Astrocyte of the cerebellum (primary cell): ENCODE data around the gene IL34.

Source experiments
- DNase-seq: peaks from one replicate; pipeline ENCODE4 v3.0.0-alpha.2; 2011; ENCODE audit warnings: low read depth
- H3K4me3 ChIP-seq: 2 replicates; pipeline ENCODE4 v1.5.1; 2011; ENCODE audit warnings: mild to moderate bottlenecking, low read depth, low read length, moderate library complexity
- CTCF ChIP-seq: IDR thresholded peaks from 2 replicates; pipeline ENCODE4 v1.5.1; 2012; ENCODE audit warnings: low read length, low read depth, moderate library complexity, mild to moderate bottlenecking; ENCODE audit errors: missing control alignments
- in situ Hi-C: cut with HindIII; loops from 2 replicates; pipeline ENCODE4 v1.10.0; 2017; ENCODE audit warnings: low sequenced_read_pairs

IL34 gene

GRCh38 chr16:70703835-70704381 lies 57.5 kb downstream of the IL34 start:
- TF ChIP-seq CTCF, result no peak
- H3K4me3 ChIP-seq, result no peak overlapping the region
- DNase-seq, result no peak
- in situ Hi-C loops, result no loop called here

DNA sequence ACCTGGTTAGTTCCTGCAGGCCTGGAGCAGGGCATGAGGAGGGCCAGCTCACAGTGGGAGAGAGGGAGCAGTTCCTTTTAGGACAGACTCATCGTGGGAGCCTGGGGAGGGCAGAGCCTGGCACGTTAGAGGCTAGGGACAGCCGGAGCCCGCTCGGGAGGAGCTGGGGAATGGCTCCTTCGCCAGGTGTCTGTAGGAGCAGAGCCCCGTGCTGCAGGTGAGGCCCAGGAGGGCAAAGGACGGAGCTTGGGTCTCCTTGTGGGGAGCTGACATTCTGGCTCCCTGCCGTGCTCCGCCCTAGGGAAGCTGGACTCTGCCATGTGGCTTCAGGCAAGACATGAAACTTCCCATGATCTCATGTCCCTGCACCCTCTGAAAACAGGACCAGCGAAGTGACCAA lies 58.2 kb downstream of the IL34 start:
- H3K4me3 ChIP-seq, result no peak overlapping the region
- no peak for DNase-seq
- in situ Hi-C loops, result no loop called here
- TF ChIP-seq CTCF, result no peak

GRCh38 chr16:70705056-70705455 lies 58.7 kb downstream of the IL34 start:
- no peak for DNase-seq
- in situ Hi-C loops, result no loop called here
- no peak overlapping the region for H3K4me3 ChIP-seq
- TF ChIP-seq CTCF, result no peak

DNA sequence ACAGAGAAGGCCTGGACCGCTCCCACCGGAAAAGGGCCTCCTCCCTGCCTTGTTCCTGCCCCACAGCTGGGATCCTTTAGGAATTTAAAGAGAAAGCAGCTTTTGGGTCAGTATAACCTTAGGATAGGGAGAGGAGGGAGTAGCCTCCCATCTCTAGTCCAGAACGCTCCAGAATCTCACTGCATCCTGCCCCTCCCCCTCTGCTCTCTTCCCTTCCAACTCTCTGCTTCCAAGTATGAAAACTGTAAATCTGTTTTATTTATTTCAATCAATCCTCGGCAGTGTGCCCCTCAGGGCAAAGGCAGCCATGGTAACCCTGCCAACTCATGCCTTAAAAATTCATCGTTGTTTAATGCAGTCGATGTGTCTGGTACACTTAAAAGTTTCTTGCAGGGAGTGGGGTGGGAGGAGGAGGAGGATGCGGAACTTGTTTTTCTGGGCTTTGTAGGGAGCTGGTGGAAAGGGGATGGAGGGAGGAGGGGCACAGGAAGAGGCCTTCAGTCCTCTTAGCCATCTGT lies 60.6 kb downstream of the IL34 start:
- no peak for TF ChIP-seq CTCF
- DNase-seq, result peak; percentile 16

DNA sequence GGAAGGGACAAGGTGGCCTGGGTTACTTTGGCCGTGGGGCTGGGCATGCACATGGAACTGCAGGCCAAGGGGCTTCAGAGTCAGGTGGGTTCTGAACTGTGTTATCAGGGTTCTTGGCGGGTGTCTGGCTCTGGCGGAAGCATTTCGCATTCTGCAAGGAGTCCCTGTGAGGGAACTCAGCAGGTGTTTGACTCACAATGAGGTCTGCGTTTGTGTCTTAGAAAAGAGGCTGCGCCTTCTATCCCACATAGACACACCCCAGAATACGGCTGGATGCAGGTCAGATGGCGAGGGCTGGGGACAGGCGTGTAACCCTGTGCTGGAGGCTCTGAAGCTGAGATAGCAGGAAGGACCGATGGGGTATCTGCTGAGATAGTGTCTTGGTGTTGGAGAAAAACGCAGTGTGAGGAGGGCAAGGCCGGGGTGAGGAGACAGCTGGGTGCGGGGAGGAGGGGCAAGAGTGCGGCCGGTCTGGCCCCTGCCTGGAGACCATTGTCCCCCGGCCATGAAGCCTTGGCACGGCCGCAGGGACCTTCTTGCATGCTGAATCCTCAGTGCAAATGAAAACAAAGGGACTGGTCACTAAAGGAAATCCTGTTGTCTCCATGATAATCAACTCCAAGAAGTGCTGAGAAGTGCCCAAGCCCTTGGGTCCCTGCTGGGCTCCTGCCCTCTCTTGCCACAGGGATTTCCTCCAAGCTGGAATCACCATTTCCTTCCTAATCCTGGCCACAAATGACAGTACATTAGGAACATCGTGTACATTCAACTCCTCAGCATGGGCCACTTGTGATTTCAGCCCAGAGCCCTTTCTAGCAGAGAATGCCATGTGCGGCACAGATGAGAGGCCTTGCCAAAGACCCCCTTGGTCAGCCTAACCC lies 62.2 kb downstream of the IL34 start:
- in situ Hi-C loops, result no loop called here
- H3K4me3 ChIP-seq, result no peak overlapping the region
- no peak for DNase-seq
- TF ChIP-seq CTCF, result no peak

More for the DNA sequence above, 60.6 kb downstream of the IL34 start:
- no peak overlapping the region for H3K4me3 ChIP-seq
- in situ Hi-C loops, result no loop called here

GRCh38 chr16:70709457-70709856 lies 63.1 kb downstream of the IL34 start:
- H3K4me3 ChIP-seq, result no peak overlapping the region
- no peak for DNase-seq
- TF ChIP-seq CTCF, result no peak
- in situ Hi-C loops, result no loop called here
